ENCODE results near the gene CIRBP.
"Not testable (repeated sequence)": the region's sequence is repeated elsewhere in the genome, so short reads cannot be mapped to it uniquely, and the experiment has no call there.

The CIRBP gene

GRCh38 chr19:1312767-1313694 lies 43.9 kb downstream of the CIRBP start:
- no peak for DNase-seq

- no peak for DNase-seq
Observed at GRCh38 chr19:1313695-1314613, 44.8 kb downstream of the CIRBP start.

- peak; percentile 28 to 75 (median 48) for DNase-seq
Observed at GRCh38 chr19:1315470-1316166, 46.5 kb downstream of the CIRBP start.

- no peak for DNase-seq
Observed at GRCh38 chr19:1316466-1316865, 47.3 kb downstream of the CIRBP start.

GRCh38 chr19:1317274-1318003 lies 48.3 kb downstream of the CIRBP start:
- DNase-seq: peak in 3 of 4 experiments; percentile 33 to 47 (median 41)

GRCh38 chr19:1318678-1319471 lies 49.7 kb downstream of the CIRBP start:
- DNase-seq: no peak

- not testable (repeated sequence) for DNase-seq
Observed at GRCh38 chr19:1320282-1320650, 51.1 kb downstream of the CIRBP start.

GRCh38 chr19:1321539-1321938 lies 52.4 kb downstream of the CIRBP start:
- no peak for DNase-seq

GRCh38 chr19:1322198-1322981 lies 53.3 kb downstream of the CIRBP start:
- no peak for DNase-seq

GRCh38 chr19:1324249-1324805 lies 55.2 kb downstream of the CIRBP start:
- DNase-seq: peak in 1 of 4 experiments; percentile 9

Measured in suppressor macrophage (primary cell).